SK-N-SH (cell line): Measurements from ENCODE around the gene ESPL1.

ENCODE experiments used
- CTCF ChIP-seq: fragments of 200-600 bp; sonication (generic); IDR thresholded peaks from 2 replicates; pipeline ENCODE4 v1.6.1; 2017; ENCODE audit warnings: antibody characterized with exemption, mild to moderate bottlenecking, moderate library complexity
- REST ChIP-seq: IDR thresholded peaks from 2 replicates; pipeline ENCODE4 v1.6.1; 2012; ENCODE audit warnings: mild to moderate bottlenecking, low read depth, low read length, moderate library complexity
- RXRA ChIP-seq: IDR thresholded peaks from 2 replicates; pipeline ENCODE4 v1.4.0; 2012; ENCODE audit warnings: low read depth, mild to moderate bottlenecking, borderline replicate concordance
- TCF12 ChIP-seq: IDR thresholded peaks from 2 replicates; pipeline ENCODE4 v1.4.0; 2012

- TF ChIP-seq CTCF (no peak), REST (no peak), RXRA (no peak), TCF12 (no peak)
Observed at GRCh38 chr12:53332744-53333143, 64.6 kb downstream of the ESPL1 start.
